ENCODE measurements around the gene NCBP2. TPM values are rescaled to one million over a fixed set of nuclear protein-coding genes. Genes with fewer than 3 reads are reported as not detected.
"Not testable (repeated sequence)": the region's sequence is repeated elsewhere in the genome, so short reads cannot be mapped to it uniquely, and the experiment has no call there.

Gene NCBP2
- total and polyA plus RNA-seq, 5 donors from 2014 or later = 46.0 to 78.0 (median 69.5) TPM

GRCh38 chr3:196947136-196947859 lies 5.0 kb upstream of the NCBP2 start:
- no peak overlapping the region for H3K4me3 Mint-ChIP-seq
- Histone ChIP-seq H3K27me3 (ENCODE audit: control insufficient read depth, insufficient read depth, low read length) (no peaks in the 10 kb centered on the region), H3K36me3 (ENCODE audit: control insufficient read depth, insufficient read depth, low read length) (no peaks in the 10 kb centered on the region), H3K27ac (ENCODE audit: insufficient read depth, low read length, poor library complexity, severe bottlenecking) (no peak overlapping the region), H3K4me3 (ENCODE audit: low read depth, low read length) (no peak overlapping the region), H3K4me1 (ENCODE audit: control insufficient read depth, insufficient read depth, low read length, poor library complexity, severe bottlenecking) (peaks cover 11% of the 10 kb centered on the region), H3K9me3 (ENCODE audit: control insufficient read depth in 2 of 2, low read length in 2 of 2) (no peaks in the 10 kb centered on the region)
- H3K27me3 Mint-ChIP-seq = peaks cover 8% of the 10 kb centered on the region
- H3K4me1 Mint-ChIP-seq = peaks cover 7 to 25% (median 14%) of the 10 kb centered on the region in 4 donors
- no peak for DNase-seq
- no peaks in the 10 kb centered on the region for H3K9me3 Mint-ChIP-seq
- H3K27ac Mint-ChIP-seq = no peak overlapping the region
- H3K36me3 Mint-ChIP-seq = peaks cover 13% of the 10 kb centered on the region
- ATAC-seq (ENCODE audit: low read depth in 2 of 2) = no peak

GRCh38 chr3:196944037-196944790 lies 1.9 kb upstream of the NCBP2 start:
- H3K36me3 ChIP-seq (ENCODE audit: control insufficient read depth, insufficient read depth, low read length); H3K27me3 ChIP-seq (ENCODE audit: control insufficient read depth, insufficient read depth, low read length); H3K27ac ChIP-seq (ENCODE audit: insufficient read depth, low read length, poor library complexity, severe bottlenecking); H3K9me3 Mint-ChIP-seq; H3K27me3 Mint-ChIP-seq; ATAC-seq (ENCODE audit: low read depth in 2 of 2); H3K9me3 ChIP-seq (ENCODE audit: control insufficient read depth in 2 of 2, low read length in 2 of 2); DNase-seq: not testable (repeated sequence)
- Mint-ChIP-seq H3K4me3 (peak overlapping the region; percentile 7 to 98 (median 98)), H3K4me1 (peaks cover 15 to 52% (median 32%) of the 10 kb centered on the region in 4 donors), H3K36me3 (peaks cover 15% of the 10 kb centered on the region), H3K27ac (peak overlapping the region in 1 of 3 donors; percentile 99)
- peak overlapping the region; percentile 94 for H3K4me3 ChIP-seq (ENCODE audit: low read depth, low read length)
- peaks cover 28% of the 10 kb centered on the region for H3K4me1 ChIP-seq (ENCODE audit: control insufficient read depth, insufficient read depth, low read length, poor library complexity, severe bottlenecking)

GRCh38 chr3:196942915-196943277 lies 568 bp upstream of the NCBP2 start:
- H3K4me1 ChIP-seq (ENCODE audit: control insufficient read depth, insufficient read depth, low read length, poor library complexity, severe bottlenecking) = peaks cover 28% of the 10 kb centered on the region
- DNase-seq (peak in 1 of 3 donors; percentile 41), ATAC-seq (ENCODE audit: low read depth in 2 of 2) (no peak)
- peaks cover 16% of the 10 kb centered on the region for H3K36me3 ChIP-seq (ENCODE audit: control insufficient read depth, insufficient read depth, low read length)
- H3K36me3 Mint-ChIP-seq = peaks cover 27% of the 10 kb centered on the region
- H3K27me3 Mint-ChIP-seq = peaks cover 4% of the 10 kb centered on the region
- no peaks in the 10 kb centered on the region for H3K27me3 ChIP-seq (ENCODE audit: control insufficient read depth, insufficient read depth, low read length)
- H3K27ac Mint-ChIP-seq = peak overlapping the region; percentile 89 to 99 (median 97)
- H3K4me1 Mint-ChIP-seq = peaks cover 15 to 56% (median 37%) of the 10 kb centered on the region in 4 donors
- peak overlapping the region; percentile 97 for H3K27ac ChIP-seq (ENCODE audit: insufficient read depth, low read length, poor library complexity, severe bottlenecking)
- H3K9me3 ChIP-seq (ENCODE audit: control insufficient read depth in 2 of 2, low read length in 2 of 2) = no peaks in the 10 kb centered on the region
- peak overlapping the region; percentile 95 to 98 (median 98) for H3K4me3 Mint-ChIP-seq
- no peaks in the 10 kb centered on the region for H3K9me3 Mint-ChIP-seq
- H3K4me3 ChIP-seq (ENCODE audit: low read depth, low read length) = peak overlapping the region; percentile 94

GRCh38 chr3:196941729-196942225 lies 551 bp downstream of the NCBP2 start:
- H3K36me3 Mint-ChIP-seq = peaks cover 35% of the 10 kb centered on the region
- no peaks in the 10 kb centered on the region for H3K9me3 Mint-ChIP-seq

GRCh38 chr3:196938576-196938975 lies 3.8 kb downstream of the NCBP2 start:
- peaks cover 59% of the 10 kb centered on the region for H3K36me3 ChIP-seq (ENCODE audit: control insufficient read depth, insufficient read depth, low read length)

More at GRCh38 chr3:196941729-196942225, 551 bp downstream of the NCBP2 start:
- ATAC-seq (ENCODE audit: low read depth in 2 of 2) (peak; percentile 24 to 25), DNase-seq (peak in 2 of 3 donors; percentile 55 to 65)
- Histone ChIP-seq H3K9me3 (ENCODE audit: control insufficient read depth in 2 of 2, low read length in 2 of 2) (no peaks in the 10 kb centered on the region), H3K4me3 (ENCODE audit: low read depth, low read length) (peak overlapping the region; percentile 90), H3K36me3 (ENCODE audit: control insufficient read depth, insufficient read depth, low read length) (peaks cover 27% of the 10 kb centered on the region), H3K27me3 (ENCODE audit: control insufficient read depth, insufficient read depth, low read length) (no peaks in the 10 kb centered on the region), H3K27ac (ENCODE audit: insufficient read depth, low read length, poor library complexity, severe bottlenecking) (peak overlapping the region; percentile 97), H3K4me1 (ENCODE audit: control insufficient read depth, insufficient read depth, low read length, poor library complexity, severe bottlenecking) (peaks cover 28% of the 10 kb centered on the region)
- Mint-ChIP-seq H3K4me3 (peak overlapping the region; percentile 98), H3K27ac (peak overlapping the region; percentile 98 to 99 (median 99)), H3K27me3 (peaks cover 4% of the 10 kb centered on the region), H3K4me1 (peaks cover 15 to 61% (median 39%) of the 10 kb centered on the region in 4 donors)

GRCh38 chr3:196938124-196938523 lies 4.2 kb downstream of the NCBP2 start:
- Histone ChIP-seq H3K4me1 (ENCODE audit: control insufficient read depth, insufficient read depth, low read length, poor library complexity, severe bottlenecking) (peaks cover 19% of the 10 kb centered on the region), H3K9me3 (ENCODE audit: control insufficient read depth in 2 of 2, low read length in 2 of 2) (no peaks in the 10 kb centered on the region), H3K27ac (ENCODE audit: insufficient read depth, low read length, poor library complexity, severe bottlenecking) (no peak overlapping the region), H3K36me3 (ENCODE audit: control insufficient read depth, insufficient read depth, low read length) (peaks cover 62% of the 10 kb centered on the region), H3K4me3 (ENCODE audit: low read depth, low read length) (no peak overlapping the region), H3K27me3 (ENCODE audit: control insufficient read depth, insufficient read depth, low read length) (no peaks in the 10 kb centered on the region)
- no peak overlapping the region for H3K4me3 Mint-ChIP-seq
- no peaks in the 10 kb centered on the region for H3K9me3 Mint-ChIP-seq
- DNase-seq = no peak
- peaks cover 11 to 44% (median 26%) of the 10 kb centered on the region in 4 donors for H3K4me1 Mint-ChIP-seq
- peaks cover 4% of the 10 kb centered on the region for H3K27me3 Mint-ChIP-seq
- no peak for ATAC-seq (ENCODE audit: low read depth in 2 of 2)
- peaks cover 35% of the 10 kb centered on the region for H3K36me3 Mint-ChIP-seq
- no peak overlapping the region for H3K27ac Mint-ChIP-seq

More at GRCh38 chr3:196938576-196938975, 3.8 kb downstream of the NCBP2 start:
- Histone ChIP-seq H3K27ac (ENCODE audit: insufficient read depth, low read length, poor library complexity, severe bottlenecking) (no peak overlapping the region), H3K27me3 (ENCODE audit: control insufficient read depth, insufficient read depth, low read length) (no peaks in the 10 kb centered on the region), H3K4me3 (ENCODE audit: low read depth, low read length) (no peak overlapping the region), H3K9me3 (ENCODE audit: control insufficient read depth in 2 of 2, low read length in 2 of 2) (no peaks in the 10 kb centered on the region), H3K4me1 (ENCODE audit: control insufficient read depth, insufficient read depth, low read length, poor library complexity, severe bottlenecking) (peaks cover 24% of the 10 kb centered on the region)
- H3K27ac Mint-ChIP-seq = peak overlapping the region in 2 of 3 donors; percentile 17 to 18
- peaks cover 15 to 48% (median 31%) of the 10 kb centered on the region in 4 donors for H3K4me1 Mint-ChIP-seq
- DNase-seq = no peak
- no peak for ATAC-seq (ENCODE audit: low read depth in 2 of 2)
- H3K4me3 Mint-ChIP-seq = peak overlapping the region in 1 of 4 donors; percentile 98
- H3K36me3 Mint-ChIP-seq = peaks cover 35% of the 10 kb centered on the region
- no peaks in the 10 kb centered on the region for H3K9me3 Mint-ChIP-seq
- H3K27me3 Mint-ChIP-seq = peaks cover 4% of the 10 kb centered on the region

- no peaks in the 10 kb centered on the region for H3K9me3 ChIP-seq (ENCODE audit: control insufficient read depth in 2 of 2, low read length in 2 of 2)
- H3K36me3 Mint-ChIP-seq = peaks cover 42% of the 10 kb centered on the region
- no peak overlapping the region for H3K27ac Mint-ChIP-seq
- ATAC-seq (ENCODE audit: low read depth in 2 of 2) (no peak), DNase-seq (no peak)
- H3K4me1 Mint-ChIP-seq = peaks cover under 1 to 29% (median 18%) of the 10 kb centered on the region in 4 donors
- peaks cover 8% of the 10 kb centered on the region for H3K4me1 ChIP-seq (ENCODE audit: control insufficient read depth, insufficient read depth, low read length, poor library complexity, severe bottlenecking)
- no peaks in the 10 kb centered on the region for H3K27me3 Mint-ChIP-seq
- no peaks in the 10 kb centered on the region for H3K9me3 Mint-ChIP-seq
- H3K4me3 Mint-ChIP-seq = no peak overlapping the region
- no peak overlapping the region for H3K4me3 ChIP-seq (ENCODE audit: low read depth, low read length)
- peaks cover 74% of the 10 kb centered on the region for H3K36me3 ChIP-seq (ENCODE audit: control insufficient read depth, insufficient read depth, low read length)
- H3K27ac ChIP-seq (ENCODE audit: insufficient read depth, low read length, poor library complexity, severe bottlenecking) = no peak overlapping the region
- H3K27me3 ChIP-seq (ENCODE audit: control insufficient read depth, insufficient read depth, low read length) = no peaks in the 10 kb centered on the region
Observed at GRCh38 chr3:196936288-196936687, 6.0 kb downstream of the NCBP2 start.
